ENCODE results near the gene CELF1. TPM values are rescaled to one million over a fixed set of nuclear protein-coding genes. Genes with fewer than 3 reads are reported as not detected.
A peak's percentile ranks its signal among the peaks of the same experiment; 100 is the strongest.

The CELF1 gene
- total and polyA plus RNA-seq, 2 of the 13 experiments (the other 11 are each of a cell fraction or from before 2014, with no cell fraction given), result 69.0 to 80.1 TPM

DNA sequence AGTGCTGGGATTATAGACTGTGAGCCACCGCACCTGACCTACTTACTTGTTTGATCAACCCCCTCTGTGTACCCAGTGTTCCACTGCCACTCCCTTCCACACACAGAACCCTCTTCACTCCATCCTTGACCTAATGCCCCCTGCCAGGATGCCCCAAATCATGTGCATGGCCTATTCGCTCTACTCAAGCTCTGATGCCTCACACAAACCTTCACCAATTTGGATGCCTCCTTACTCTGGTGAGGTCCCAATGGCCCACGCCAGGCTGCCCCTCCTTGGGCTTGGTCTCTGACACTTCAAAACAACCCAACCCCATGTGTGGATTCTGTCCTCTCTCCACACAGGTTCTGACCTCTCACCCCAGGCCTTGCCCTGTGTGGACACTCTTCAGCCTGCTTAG is 117.2 kb downstream of the CELF1 start (continued):
- 0 out of 2 replicates have a peak, but pooled peaks have one; percentile 19 for TF ChIP-seq ZFP91 (CRISPR knock-in tag; IDR thresholded peaks at IDR 0.05; ENCODE audit: borderline replicate concordance)
- TF ChIP-seq ZBTB20 (CRISPR knock-in tag; IDR thresholded peaks at IDR 0.05; ENCODE audit: borderline replicate concordance, low read depth), result no peak
- TF ChIP-seq GABPB1 (CRISPR knock-in tag; IDR thresholded peaks at IDR 0.05), result no peak
- peak; percentile 81 to 94 for TF ChIP-seq NR2F1 (CRISPR knock-in tag; IDR thresholded peaks at IDR 0.05)
- no peak for TF ChIP-seq CEBPB (IDR thresholded peaks at IDR 0.05; ENCODE audit: borderline replicate concordance, low read depth, low read length)
- TF ChIP-seq TBP (CRISPR knock-in tag; IDR thresholded peaks at IDR 0.05), result no peak
- peak; percentile 21; the same call in 1 of the 2 replicates for TF ChIP-seq ATF2 (CRISPR knock-in tag; IDR thresholded peaks at IDR 0.05)
- no peak for TF ChIP-seq ZNF17 (CRISPR knock-in tag; IDR thresholded peaks at IDR 0.05)
- TF ChIP-seq MLX (CRISPR knock-in tag; IDR thresholded peaks at IDR 0.05), result no peak
- TF ChIP-seq ZBTB26 (CRISPR knock-in tag; IDR thresholded peaks at IDR 0.05; ENCODE audit: borderline replicate concordance), result no peak
- 0 out of 2 replicates have a peak, but pooled peaks have one; percentile 59 for TF ChIP-seq ZNF746 (CRISPR knock-in tag; IDR thresholded peaks at IDR 0.05)
- TF ChIP-seq RBAK (CRISPR knock-in tag; IDR thresholded peaks at IDR 0.05), result no peak
- TF ChIP-seq, protein P1, sequence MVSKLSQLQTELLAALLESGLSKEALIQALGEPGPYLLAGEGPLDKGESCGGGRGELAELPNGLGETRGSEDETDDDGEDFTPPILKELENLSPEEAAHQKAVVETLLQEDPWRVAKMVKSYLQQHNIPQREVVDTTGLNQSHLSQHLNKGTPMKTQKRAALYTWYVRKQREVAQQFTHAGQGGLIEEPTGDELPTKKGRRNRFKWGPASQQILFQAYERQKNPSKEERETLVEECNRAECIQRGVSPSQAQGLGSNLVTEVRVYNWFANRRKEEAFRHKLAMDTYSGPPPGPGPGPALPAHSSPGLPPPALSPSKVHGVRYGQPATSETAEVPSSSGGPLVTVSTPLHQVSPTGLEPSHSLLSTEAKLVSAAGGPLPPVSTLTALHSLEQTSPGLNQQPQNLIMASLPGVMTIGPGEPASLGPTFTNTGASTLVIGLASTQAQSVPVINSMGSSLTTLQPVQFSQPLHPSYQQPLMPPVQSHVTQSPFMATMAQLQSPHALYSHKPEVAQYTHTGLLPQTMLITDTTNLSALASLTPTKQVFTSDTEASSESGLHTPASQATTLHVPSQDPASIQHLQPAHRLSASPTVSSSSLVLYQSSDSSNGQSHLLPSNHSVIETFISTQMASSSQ (IDR thresholded peaks at IDR 0.05; ENCODE audit: low read depth), result no peak
- TF ChIP-seq, protein P1 (CRISPR knock-in tag; IDR thresholded peaks at IDR 0.05; ENCODE audit: borderline replicate concordance), result peak; percentile 42; the same call in 1 of the 2 replicates
- TF ChIP-seq ZNF512B (CRISPR knock-in tag; IDR thresholded peaks at IDR 0.05; ENCODE audit: borderline replicate concordance), result 0 out of 2 replicates have a peak, but pooled peaks have one; percentile 41
- 0 out of 2 replicates have a peak, but pooled peaks have one; percentile 12 for TF ChIP-seq ZNF614 (CRISPR knock-in tag; IDR thresholded peaks at IDR 0.05; ENCODE audit: borderline replicate concordance)
- TF ChIP-seq NCOA2 (CRISPR knock-in tag; IDR thresholded peaks at IDR 0.05), result peak; percentile 72
- no peak for TF ChIP-seq MIER2 (CRISPR knock-in tag; IDR thresholded peaks at IDR 0.05)
